Endothelial cell (in vitro differentiated cells): ENCODE results near the gene PRKACB. TPM values are rescaled to one million over a fixed set of nuclear protein-coding genes. Genes with fewer than 3 reads are reported as not detected.
A peak's percentile ranks its signal among the peaks of the same experiment; 100 is the strongest.

Experiments
- DNase-seq: peaks from one replicate; pipeline ENCODE4 v3.0.0; 2021; ENCODE audit warnings: low spot score
- H3K27ac Mint-ChIP-seq: one replicate; pipeline ENCODE4 v1.8.0; 2021; ENCODE audit warnings: mixed read lengths, inconsistent platforms; ENCODE audit not compliant: unreplicated experiment
- H3K27me3 Mint-ChIP-seq: one replicate; pipeline ENCODE4 v1.8.0; 2021; ENCODE audit warnings: mild to moderate bottlenecking, moderate library complexity, mixed read lengths, inconsistent platforms; ENCODE audit not compliant: unreplicated experiment
- H3K36me3 Mint-ChIP-seq: one replicate; pipeline ENCODE4 v1.8.0; 2021; ENCODE audit warnings: mild to moderate bottlenecking, low read depth, mixed read lengths, inconsistent platforms; ENCODE audit not compliant: unreplicated experiment
- H3K4me1 Mint-ChIP-seq: one replicate; pipeline ENCODE4 v1.8.0; 2021; ENCODE audit warnings: mild to moderate bottlenecking, mixed read lengths, inconsistent platforms; ENCODE audit not compliant: unreplicated experiment
- H3K4me3 Mint-ChIP-seq: one replicate; pipeline ENCODE4 v1.8.0; 2021; ENCODE audit warnings: mild to moderate bottlenecking, mixed read lengths, inconsistent platforms; ENCODE audit not compliant: unreplicated experiment
- H3K9me3 Mint-ChIP-seq: one replicate; pipeline ENCODE4 v1.8.0; 2021; ENCODE audit warnings: mixed read lengths, inconsistent platforms; ENCODE audit not compliant: unreplicated experiment
- CTCF ChIP-seq: fragments of 200-600 bp; sonication (generic); IDR thresholded peaks from one replicate; pipeline ENCODE4 v1.5.0; 2021; ENCODE audit warnings: antibody characterized with exemption; ENCODE audit not compliant: unreplicated experiment
- total RNA-seq: library from RNA; stranded (reverse); fragmentation: NEBNext Ultra II Directional; extraction: Animal tissue kit (Norgen Biotek cat#: 25700); gene quantifications from one replicate; pipeline ENCODE4 v1.2.1, GENCODE V29; 2021; ENCODE audit not compliant: unreplicated experiment

Gene PRKACB
- total RNA-seq, 1 donor from 2014 or later = 19.7 TPM

GRCh38 chr1:84171481-84171880, 27.4 kb downstream of the PRKACB start:
- TF ChIP-seq CTCF = no peak
- Mint-ChIP-seq H3K4me1 (peaks cover 4% of the 10 kb centered on the region), H3K36me3 (no peaks in the 10 kb centered on the region), H3K27ac (no peak overlapping the region), H3K9me3 (no peaks in the 10 kb centered on the region), H3K27me3 (no peaks in the 10 kb centered on the region), H3K4me3 (no peak overlapping the region)
- no peak for DNase-seq

- Mint-ChIP-seq H3K4me3 (no peak overlapping the region), H3K36me3 (no peaks in the 10 kb centered on the region), H3K27ac (peak overlapping the region; percentile 42), H3K4me1 (peaks cover 4% of the 10 kb centered on the region), H3K27me3 (no peaks in the 10 kb centered on the region), H3K9me3 (no peaks in the 10 kb centered on the region)
- no peak for DNase-seq
- no peak for TF ChIP-seq CTCF
Observed at GRCh38 chr1:84174051-84174556, 30.0 kb downstream of the PRKACB start.

GRCh38 chr1:84181350-84182005, 37.4 kb downstream of the PRKACB start:
- Mint-ChIP-seq H3K9me3 (no peaks in the 10 kb centered on the region), H3K27me3 (no peaks in the 10 kb centered on the region), H3K4me3 (no peak overlapping the region), H3K36me3 (no peaks in the 10 kb centered on the region), H3K27ac (no peak overlapping the region), H3K4me1 (no peaks in the 10 kb centered on the region)
- no peak for DNase-seq
- TF ChIP-seq CTCF = no peak

GRCh38 chr1:84190455-84190854, 46.4 kb downstream of the PRKACB start:
- H3K36me3 Mint-ChIP-seq = peaks cover 29% of the 10 kb centered on the region
- no peak for DNase-seq
- H3K27ac Mint-ChIP-seq = no peak overlapping the region
- H3K27me3 Mint-ChIP-seq = no peaks in the 10 kb centered on the region
- no peaks in the 10 kb centered on the region for H3K9me3 Mint-ChIP-seq
- H3K4me1 Mint-ChIP-seq = no peaks in the 10 kb centered on the region
- no peak overlapping the region for H3K4me3 Mint-ChIP-seq
- no peak for TF ChIP-seq CTCF

- DNase-seq = no peak
- no peaks in the 10 kb centered on the region for H3K9me3 Mint-ChIP-seq
- H3K4me3 Mint-ChIP-seq = peak overlapping the region; percentile 1
- H3K27ac Mint-ChIP-seq = no peak overlapping the region
- TF ChIP-seq CTCF = no peak
- no peaks in the 10 kb centered on the region for H3K4me1 Mint-ChIP-seq
- peaks cover 29% of the 10 kb centered on the region for H3K36me3 Mint-ChIP-seq
- no peaks in the 10 kb centered on the region for H3K27me3 Mint-ChIP-seq
Observed at GRCh38 chr1:84192681-84193080, 48.6 kb downstream of the PRKACB start.
